BJ (cell line): Measurements from ENCODE around the gene ADCK2. TPM values are rescaled to one million over a fixed set of nuclear protein-coding genes. Genes with fewer than 3 reads are reported as not detected.

Experiments used
- CTCF ChIA-PET: fragments of 350-600 bp; formaldehyde crosslinking; extraction: SDS; loops from one replicate; lab custom pipeline; 2021; ENCODE audit warnings: antibody characterized with exemption, inconsistent platforms; lab: Yijun Ruan, JAX
- POLR2A ChIA-PET: fragments of 300-600 bp; sonication (Branson Sonifier 250); formaldehyde crosslinking; extraction: SDS; loops from one replicate; lab custom pipeline; 2021; ENCODE audit warnings: antibody characterized with exemption; lab: Charles Lee
- DNase-seq: peaks from one replicate; pipeline ENCODE4 v3.0.0-alpha.2; 2011; ENCODE audit warnings: low read depth
- H3K27me3 ChIP-seq: 2 replicates; pipeline ENCODE4 v1.6.0; 2011; ENCODE audit warnings: low read length; ENCODE audit not compliant: control insufficient read depth, insufficient read depth
- H3K36me3 ChIP-seq: 2 replicates; pipeline ENCODE4 v1.5.1; 2011; ENCODE audit warnings: low read length; ENCODE audit not compliant: control insufficient read depth, insufficient read depth
- H3K4me3 ChIP-seq: 2 replicates; pipeline ENCODE4 v1.5.1; 2011; ENCODE audit warnings: low read depth, mild to moderate bottlenecking, control low read depth, low read length
- CTCF ChIP-seq: IDR thresholded peaks from 2 replicates; pipeline ENCODE4 v1.5.1; 2011; ENCODE audit warnings: low read depth, mild to moderate bottlenecking, control low read depth, inconsistent platforms, low read length, moderate library complexity; ENCODE audit not compliant: insufficient read depth
- polyA plus RNA-seq: library from polyadenylated mRNA; depleted of rRNA; stranded (reverse); fragments of >200 nt; gene quantifications from 2 replicates; pipeline ENCODE4 v1.2.3, GENCODE V29; 2011

ADCK2 gene
- polyA plus RNA-seq, 1 experiment, result 15.4 TPM

GRCh38 chr7:140678081-140678815, 5.5 kb downstream of the ADCK2 start:
- TF ChIP-seq CTCF, result no peak
- no peaks in the 10 kb centered on the region for H3K27me3 ChIP-seq
- peaks cover 5% of the 10 kb centered on the region for H3K36me3 ChIP-seq
- DNase-seq, result no peak
- no peak overlapping the region for H3K4me3 ChIP-seq
- POLR2A ChIA-PET, result no interaction called here
- CTCF ChIA-PET, result interaction anchor here (1.1 kb wide), 1 partner anchor 11 kb away, joined by 3 read pairs; no protein-coding TSS in a partner anchor

- Histone ChIP-seq H3K36me3 (peaks cover 5% of the 10 kb centered on the region), H3K27me3 (no peaks in the 10 kb centered on the region), H3K4me3 (no peak overlapping the region)
- ChIA-PET CTCF (interaction anchor here (1.1 kb wide), 1 partner anchor 11 kb away, joined by 3 read pairs; no protein-coding TSS in a partner anchor), POLR2A (no interaction called here)
- no peak for TF ChIP-seq CTCF
- no peak for DNase-seq
Observed at GRCh38 chr7:140678816-140679130, 6.0 kb downstream of the ADCK2 start.

GRCh38 chr7:140679186-140679585, 6.4 kb downstream of the ADCK2 start:
- TF ChIP-seq CTCF, result no peak
- CTCF ChIA-PET, result interaction anchor here (1.1 kb wide), 1 partner anchor 10 kb away, joined by 3 read pairs; no protein-coding TSS in a partner anchor
- H3K4me3 ChIP-seq, result no peak overlapping the region
- peaks cover 5% of the 10 kb centered on the region for H3K36me3 ChIP-seq
- POLR2A ChIA-PET, result no interaction called here
- no peak for DNase-seq
- H3K27me3 ChIP-seq, result no peaks in the 10 kb centered on the region

GRCh38 chr7:140680886-140681285, 8.1 kb downstream of the ADCK2 start:
- TF ChIP-seq CTCF, result no peak
- no peak for DNase-seq
- Histone ChIP-seq H3K4me3 (no peak overlapping the region), H3K36me3 (peaks cover 8% of the 10 kb centered on the region), H3K27me3 (no peaks in the 10 kb centered on the region)
- CTCF ChIA-PET, result interaction anchor here (0.6 kb wide), 1 partner anchor 426 kb away, joined by 3 read pairs; no protein-coding TSS in a partner anchor
- POLR2A ChIA-PET, result no interaction called here

GRCh38 chr7:140681766-140682165, 9.0 kb downstream of the ADCK2 start:
- DNase-seq, result no peak
- Histone ChIP-seq H3K36me3 (peaks cover 9% of the 10 kb centered on the region), H3K27me3 (no peaks in the 10 kb centered on the region), H3K4me3 (no peak overlapping the region)
- POLR2A ChIA-PET, result no interaction called here
- CTCF ChIA-PET, result no interaction called here
- no peak for TF ChIP-seq CTCF
